Stimulated activated CD8-positive, alpha-beta memory T cell treated with anti-CD3 and anti-CD28 coated beads, Interleukin-12 subunit alpha, Interleukin-12 subunit beta, amount 100 ng/mL, for 24 hours (primary cell): ENCODE measurements around the gene ASB3.
"Not testable (repeated sequence)": the region's sequence is repeated elsewhere in the genome, so short reads cannot be mapped to it uniquely, and the experiment has no call there.

Experiments used
- DNase-seq: peaks from one replicate; pipeline ENCODE4 v3.0.0-alpha.2; 2020; ENCODE audit errors: extremely low read depth

The ASB3 gene

GRCh38 chr2:53786705-53787613, at the start of gene ASB3, which contains the start of gene ERLEC1:
Gene ASB3, minus strand, starts transcription at chr2:53786953. Its CDS starts 21,381 bp downstream, at chr2:53765572.
Gene ERLEC1, plus strand, starts transcription at chr2:53787044. Its CDS starts 167 bp downstream, at chr2:53787211.
- peak; percentile 78 for DNase-seq

GRCh38 chr2:53829980-53830290, 43.2 kb upstream of the ASB3 start:
- DNase-seq, result not testable (repeated sequence)

- no peak for DNase-seq
These were observed 42.7 kb upstream of the ASB3 start for GRCh38 chr2:53829273-53829979.

- no peak for DNase-seq
These were observed 41.6 kb upstream of the ASB3 start for GRCh38 chr2:53828331-53828730.

- no peak for DNase-seq
These were observed 40.8 kb upstream of the ASB3 start for GRCh38 chr2:53827398-53828175.

GRCh38 chr2:53826587-53827397, 40.0 kb upstream of the ASB3 start:
- DNase-seq, result no peak

GRCh38 chr2:53826030-53826410, 39.3 kb upstream of the ASB3 start:
- DNase-seq, result no peak

- not testable (repeated sequence) for DNase-seq
These were observed 36.9 kb upstream of the ASB3 start for GRCh38 chr2:53823639-53824038.

GRCh38 chr2:53821810-53822209, 35.1 kb upstream of the ASB3 start:
- no peak for DNase-seq

- DNase-seq, result no peak
These were observed 34.0 kb upstream of the ASB3 start for GRCh38 chr2:53820711-53821110.

GRCh38 chr2:53820048-53820447, 33.3 kb upstream of the ASB3 start:
- no peak for DNase-seq

- no peak for DNase-seq
These were observed 32.9 kb upstream of the ASB3 start for GRCh38 chr2:53819634-53820033.

- DNase-seq, result no peak
These were observed 32.2 kb upstream of the ASB3 start for GRCh38 chr2:53818854-53819435.

- no peak for DNase-seq
These were observed 26.4 kb upstream of the ASB3 start for GRCh38 chr2:53813151-53813550.

- DNase-seq, result no peak
These were observed 24.8 kb upstream of the ASB3 start for GRCh38 chr2:53811601-53812000.

- no peak for DNase-seq
These were observed 15.9 kb upstream of the ASB3 start for GRCh38 chr2:53802617-53803151.

- DNase-seq, result no peak
These were observed 14.8 kb upstream of the ASB3 start for GRCh38 chr2:53801547-53801946.

- DNase-seq, result no peak
These were observed 7.1 kb upstream of the ASB3 start for GRCh38 chr2:53793821-53794220.

GRCh38 chr2:53793261-53793660, 6.5 kb upstream of the ASB3 start:
- no peak for DNase-seq

- no peak for DNase-seq
These were observed 999 bp upstream of the ASB3 start for GRCh38 chr2:53787614-53788289.
